ENCODE measurements around the gene RNF151.

DNA sequence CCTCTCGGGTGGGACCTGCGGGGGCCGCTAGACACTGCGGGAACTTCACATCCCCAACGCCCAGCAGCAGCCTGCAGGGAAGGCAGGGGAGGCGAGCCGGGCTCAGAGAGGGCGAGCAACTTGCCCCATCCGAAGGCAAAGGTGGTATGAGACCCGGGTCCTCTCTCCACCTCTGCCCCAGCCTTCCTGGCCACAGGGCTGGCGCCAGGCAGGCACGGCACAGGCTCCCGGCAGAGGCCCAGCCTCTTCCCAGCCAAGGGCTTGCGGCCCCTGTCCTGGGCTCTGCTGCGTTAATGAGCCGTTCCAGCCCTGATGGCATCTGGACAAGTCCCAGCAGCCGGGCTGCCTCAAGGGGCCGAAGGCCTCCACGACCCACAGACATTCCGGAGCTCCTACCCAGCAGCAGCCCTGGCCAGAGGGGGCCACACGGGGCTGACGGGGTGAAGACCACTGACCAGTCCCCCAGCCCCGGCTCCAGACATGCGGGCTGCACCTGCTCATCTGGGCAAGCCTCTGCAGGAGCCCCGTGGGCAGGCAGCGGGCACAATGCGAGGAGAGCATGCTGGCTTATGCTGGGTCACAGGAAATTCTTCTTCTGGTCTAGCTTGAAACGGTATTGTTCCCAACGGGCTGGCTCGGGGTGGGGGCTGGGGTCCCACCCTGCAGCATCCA lies 47.2 kb upstream of the RNF151 start:
- no peak for TF ChIP-seq PPARA (CRISPR knock-in tag; IDR thresholded peaks at IDR 0.05; ENCODE audit: borderline replicate concordance)
- TF ChIP-seq, protein P1, sequence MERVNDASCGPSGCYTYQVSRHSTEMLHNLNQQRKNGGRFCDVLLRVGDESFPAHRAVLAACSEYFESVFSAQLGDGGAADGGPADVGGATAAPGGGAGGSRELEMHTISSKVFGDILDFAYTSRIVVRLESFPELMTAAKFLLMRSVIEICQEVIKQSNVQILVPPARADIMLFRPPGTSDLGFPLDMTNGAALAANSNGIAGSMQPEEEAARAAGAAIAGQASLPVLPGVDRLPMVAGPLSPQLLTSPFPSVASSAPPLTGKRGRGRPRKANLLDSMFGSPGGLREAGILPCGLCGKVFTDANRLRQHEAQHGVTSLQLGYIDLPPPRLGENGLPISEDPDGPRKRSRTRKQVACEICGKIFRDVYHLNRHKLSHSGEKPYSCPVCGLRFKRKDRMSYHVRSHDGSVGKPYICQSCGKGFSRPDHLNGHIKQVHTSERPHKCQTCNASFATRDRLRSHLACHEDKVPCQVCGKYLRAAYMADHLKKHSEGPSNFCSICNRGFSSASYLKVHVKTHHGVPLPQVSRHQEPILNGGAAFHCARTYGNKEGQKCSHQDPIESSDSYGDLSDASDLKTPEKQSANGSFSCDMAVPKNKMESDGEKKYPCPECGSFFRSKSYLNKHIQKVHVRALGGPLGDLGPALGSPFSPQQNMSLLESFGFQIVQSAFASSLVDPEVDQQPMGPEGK (CRISPR knock-in tag; IDR thresholded peaks at IDR 0.05; ENCODE audit: borderline replicate concordance) = no peak
- no peak for TF ChIP-seq ISL1 (CRISPR knock-in tag; IDR thresholded peaks at IDR 0.05)
- TF ChIP-seq SNAI2 (CRISPR knock-in tag; IDR thresholded peaks at IDR 0.05) = no peak
- TF ChIP-seq GLIS3 (CRISPR knock-in tag; IDR thresholded peaks at IDR 0.05) = no peak
- TF ChIP-seq ZFP3 (CRISPR knock-in tag; IDR thresholded peaks at IDR 0.05) = no peak
- TF ChIP-seq ZNF70 (CRISPR knock-in tag; IDR thresholded peaks at IDR 0.05) = no peak

Data from SK-N-SH treated with all-trans-retinoic acid at 6 μM for 48 hours (cell line).